Hematopoietic multipotent progenitor cell (in vitro differentiated cells): Measurements from ENCODE around the gene CRYGA. TPM values are rescaled to one million over a fixed set of nuclear protein-coding genes. Genes with fewer than 3 reads are reported as not detected.
A peak's percentile ranks its signal among the peaks of the same experiment; 100 is the strongest.

Source experiments
- DNase-seq, 3 donors: peaks; one replicate each; pipeline ENCODE4 v3.0.0-alpha.2; 2011 to 2015; ENCODE audit warnings: low read depth in 2 of 3, low spot score in 2 of 3
- total RNA-seq: library from RNA; depleted of rRNA; stranded (reverse); fragments of >200 nt; gene quantifications from one replicate; pipeline ENCODE4 v1.2.3, GENCODE V29; 2012

CRYGA gene, protein sequence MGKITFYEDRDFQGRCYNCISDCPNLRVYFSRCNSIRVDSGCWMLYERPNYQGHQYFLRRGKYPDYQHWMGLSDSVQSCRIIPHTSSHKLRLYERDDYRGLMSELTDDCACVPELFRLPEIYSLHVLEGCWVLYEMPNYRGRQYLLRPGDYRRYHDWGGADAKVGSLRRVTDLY
- not detected for total RNA-seq

DNA sequence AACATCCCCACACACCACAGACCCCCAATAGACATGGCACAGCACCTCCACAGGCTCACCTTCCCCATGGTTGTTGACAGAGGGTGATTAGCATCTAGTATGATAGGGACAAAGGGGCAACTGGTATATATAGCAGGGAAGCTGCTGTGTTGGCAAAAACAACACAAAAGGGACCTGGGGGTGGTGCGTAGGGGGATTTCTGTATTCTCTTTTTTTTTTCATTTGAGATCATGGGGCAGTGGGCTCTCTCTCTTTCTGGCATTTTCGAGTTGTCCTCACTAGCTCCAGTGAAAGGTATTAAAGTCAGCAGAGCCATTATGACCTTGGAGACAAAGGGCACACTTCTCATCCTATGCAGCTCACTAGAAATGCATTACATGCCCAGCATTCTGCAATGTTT, at the start of gene CRYGA:
Gene CRYGA, minus strand, starts transcription at position 101 of the 400 bp plus-strand sequence. Its CDS starts 33 bp downstream, at position 68.
- DNase-seq, result no peak

DNA sequence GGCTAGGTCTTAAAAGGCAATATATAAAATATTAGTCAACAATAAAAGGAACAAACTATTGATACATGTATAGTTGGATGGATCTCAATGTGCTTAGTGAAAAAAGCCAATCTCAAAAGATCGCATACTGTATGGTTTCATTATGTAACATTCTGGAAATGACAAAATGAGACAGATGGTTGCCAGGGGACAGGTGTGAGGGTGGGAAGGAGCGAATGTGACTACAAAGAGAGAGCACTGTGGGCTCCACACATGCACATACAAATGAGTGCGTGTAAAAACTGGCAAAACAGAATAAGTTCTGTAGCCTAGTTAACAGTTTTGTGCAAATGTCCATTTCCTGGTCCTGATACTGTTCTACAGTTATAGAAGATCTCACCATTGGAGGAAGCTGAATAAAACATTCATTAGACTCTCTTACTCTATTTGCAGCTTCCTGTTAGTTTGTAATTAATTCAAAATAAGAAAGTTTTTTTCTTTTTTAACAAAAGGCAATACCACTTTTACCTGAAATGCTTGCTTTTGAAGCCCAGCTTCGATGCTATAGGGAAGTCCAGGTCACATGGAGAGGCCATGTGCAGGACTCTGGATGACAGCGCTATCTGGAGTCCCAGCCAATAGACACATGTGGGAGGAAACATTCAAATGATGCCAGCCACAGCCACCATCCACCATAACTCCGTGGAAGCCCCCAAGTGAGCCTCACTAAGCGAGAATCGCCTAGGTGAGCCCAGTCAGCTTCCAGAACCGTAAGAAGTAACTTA, 47.5 kb upstream of the CRYGA start:
- DNase-seq, result no peak

DNA sequence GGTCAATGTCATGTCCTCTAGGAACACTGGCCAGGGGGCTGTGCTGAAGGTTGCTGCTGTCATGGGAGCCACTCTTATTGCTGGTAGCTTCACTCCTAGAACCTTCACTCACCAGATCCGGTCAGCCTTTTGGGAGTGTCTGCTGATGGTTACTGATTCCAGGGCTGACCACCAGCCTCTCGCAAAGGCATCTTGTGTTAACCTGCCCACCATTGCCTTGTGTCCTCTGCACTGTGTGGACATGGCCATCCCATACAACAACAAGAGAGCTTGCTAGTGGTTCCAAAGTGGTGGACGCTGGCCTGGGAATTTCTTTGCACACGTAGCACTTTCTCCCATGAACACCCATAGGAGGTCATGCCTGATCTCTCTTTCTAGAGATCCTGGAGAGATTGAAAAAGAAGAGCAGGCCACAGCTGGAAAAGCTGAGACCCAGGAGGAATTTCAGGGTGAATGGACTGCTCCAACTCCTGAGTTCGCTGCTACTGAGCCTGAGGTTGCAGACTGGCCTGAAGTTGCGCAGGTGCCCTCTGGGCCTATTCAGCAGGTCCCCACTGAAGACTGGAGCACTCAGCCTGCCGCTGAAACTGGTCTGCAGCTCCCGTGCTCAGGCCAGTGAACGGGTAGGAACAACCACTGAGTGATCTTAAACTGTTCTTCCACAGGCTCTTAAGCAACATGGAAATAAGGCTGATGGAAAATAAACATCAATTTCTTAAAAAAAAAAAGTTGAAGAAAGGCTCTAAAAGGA, 45.1 kb upstream of the CRYGA start:
- no peak for DNase-seq

DNA sequence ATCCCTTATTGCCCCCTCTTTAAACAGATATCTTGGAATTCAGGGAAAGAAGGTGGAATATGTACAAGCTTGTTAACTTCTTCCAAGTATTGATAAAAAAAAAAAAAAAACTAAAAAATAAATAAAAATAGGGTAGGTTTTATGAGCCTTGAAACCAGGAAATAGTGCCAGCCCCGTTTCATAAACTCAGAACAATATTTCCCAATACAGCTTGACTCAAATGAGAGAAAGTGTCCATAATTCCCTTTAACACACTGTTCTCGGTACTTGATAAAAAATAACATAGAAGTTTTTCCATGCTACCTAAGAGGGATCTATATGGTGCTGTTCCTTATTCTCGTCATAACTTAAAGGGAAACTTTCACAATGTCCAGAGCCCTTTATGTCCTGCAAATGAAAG, 44.4 kb upstream of the CRYGA start:
- DNase-seq, result no peak

DNA sequence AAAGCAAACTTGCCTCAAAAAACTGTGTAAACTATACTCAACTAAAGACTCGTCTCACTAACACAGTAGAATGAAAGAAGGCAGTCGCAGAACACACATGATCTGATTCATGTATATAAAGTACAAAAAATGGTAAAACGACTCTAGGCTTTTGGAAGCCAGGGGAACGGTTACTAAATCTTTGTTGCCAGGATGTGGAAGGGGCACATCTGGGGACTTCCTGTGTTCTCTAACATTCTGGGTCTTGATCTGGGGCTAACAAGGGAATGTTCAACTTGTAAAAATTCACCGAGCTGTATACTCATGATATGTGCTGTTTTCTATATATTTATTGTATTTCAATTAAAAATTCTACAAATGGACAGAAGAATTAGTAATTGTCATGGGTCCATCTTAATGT, 40.8 kb upstream of the CRYGA start:
- DNase-seq, result peak in 1 of 3 donors; percentile 18

DNA sequence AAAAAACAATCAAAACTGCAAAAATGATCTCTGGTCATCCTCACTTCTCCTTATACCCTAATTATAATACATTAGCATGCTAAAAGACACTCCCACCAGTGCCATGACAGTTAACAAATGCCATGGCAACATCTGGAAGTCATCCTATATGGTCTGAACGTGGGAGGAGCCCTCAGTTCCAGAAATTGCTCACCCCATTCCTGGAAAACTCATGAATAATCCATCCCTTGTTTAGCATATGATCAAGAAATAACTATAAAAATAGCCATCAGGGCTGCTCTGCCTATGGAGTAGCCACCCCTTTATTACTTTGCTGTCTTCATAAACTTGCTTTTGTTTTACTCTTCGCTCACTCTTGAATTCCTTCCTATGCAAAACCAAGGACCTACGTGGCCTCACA, 32.1 kb upstream of the CRYGA start:
- no peak for DNase-seq

DNA sequence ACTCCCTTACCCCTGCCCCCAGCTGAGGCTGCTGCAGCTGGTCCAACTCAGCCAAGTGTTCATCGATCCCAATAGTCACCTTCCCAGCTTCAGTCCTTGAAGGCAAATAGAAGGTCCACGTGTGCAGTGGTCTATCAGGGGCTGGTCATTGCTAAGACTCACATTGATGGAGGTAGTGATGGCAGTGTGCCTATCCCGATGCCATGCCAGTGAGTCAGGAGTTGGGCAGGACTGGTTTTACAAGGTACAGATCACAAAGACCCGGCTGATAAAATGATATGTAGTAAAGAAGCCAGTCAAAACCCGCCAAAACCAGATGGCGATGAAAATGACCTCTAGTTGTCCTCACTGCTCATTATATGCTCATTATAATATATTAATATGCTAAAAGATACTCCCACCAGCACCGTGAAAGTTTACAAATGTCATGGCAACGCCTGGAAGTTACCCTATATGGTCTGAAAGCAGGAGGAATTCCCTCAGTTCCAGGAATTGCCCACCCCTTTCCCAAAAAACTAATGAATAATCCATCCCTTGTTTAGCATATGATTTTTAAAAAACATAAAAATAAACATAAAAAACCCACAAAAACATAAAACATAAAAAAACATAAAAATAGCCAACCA, 29.3 kb upstream of the CRYGA start:
- DNase-seq, result no peak

DNA sequence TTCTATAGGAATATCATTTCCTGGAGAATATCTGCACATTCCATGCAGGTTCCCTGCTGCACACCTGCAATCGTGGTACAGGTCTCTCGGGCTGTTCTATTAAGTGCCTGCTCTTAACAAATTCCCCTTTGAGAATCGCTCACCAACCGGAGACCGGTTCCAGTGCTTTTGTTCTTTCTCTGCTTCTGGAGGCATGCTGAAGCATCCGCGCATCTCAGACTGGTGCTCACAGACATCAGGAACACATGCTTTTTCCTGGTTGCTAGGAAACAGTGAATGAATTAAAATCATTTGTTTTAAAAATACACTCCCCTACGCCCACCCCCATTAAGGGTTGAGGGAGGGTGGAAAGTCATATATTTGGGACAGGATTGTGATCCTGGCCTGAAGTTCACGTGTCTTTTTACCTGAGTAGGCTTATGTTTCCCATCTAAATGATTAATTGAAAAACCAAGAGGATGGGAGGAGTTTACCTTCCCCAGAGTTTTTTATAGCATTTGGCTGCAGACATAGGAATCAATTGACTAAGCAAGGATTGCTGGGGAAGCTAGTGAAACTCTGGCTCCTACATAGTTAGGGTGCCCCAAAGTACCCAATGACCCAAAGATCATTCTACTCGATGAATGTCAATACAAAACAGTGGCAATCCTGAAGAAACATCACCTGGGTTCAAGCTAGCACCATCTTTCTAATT, 26.6 kb upstream of the CRYGA start, which contains the start of gene C2orf80:
Gene C2orf80, minus strand, starts transcription at position 221 of the 694 bp plus-strand sequence. CDS start 3,044 bp downstream, outside the sequence.
- DNase-seq, result no peak

DNA sequence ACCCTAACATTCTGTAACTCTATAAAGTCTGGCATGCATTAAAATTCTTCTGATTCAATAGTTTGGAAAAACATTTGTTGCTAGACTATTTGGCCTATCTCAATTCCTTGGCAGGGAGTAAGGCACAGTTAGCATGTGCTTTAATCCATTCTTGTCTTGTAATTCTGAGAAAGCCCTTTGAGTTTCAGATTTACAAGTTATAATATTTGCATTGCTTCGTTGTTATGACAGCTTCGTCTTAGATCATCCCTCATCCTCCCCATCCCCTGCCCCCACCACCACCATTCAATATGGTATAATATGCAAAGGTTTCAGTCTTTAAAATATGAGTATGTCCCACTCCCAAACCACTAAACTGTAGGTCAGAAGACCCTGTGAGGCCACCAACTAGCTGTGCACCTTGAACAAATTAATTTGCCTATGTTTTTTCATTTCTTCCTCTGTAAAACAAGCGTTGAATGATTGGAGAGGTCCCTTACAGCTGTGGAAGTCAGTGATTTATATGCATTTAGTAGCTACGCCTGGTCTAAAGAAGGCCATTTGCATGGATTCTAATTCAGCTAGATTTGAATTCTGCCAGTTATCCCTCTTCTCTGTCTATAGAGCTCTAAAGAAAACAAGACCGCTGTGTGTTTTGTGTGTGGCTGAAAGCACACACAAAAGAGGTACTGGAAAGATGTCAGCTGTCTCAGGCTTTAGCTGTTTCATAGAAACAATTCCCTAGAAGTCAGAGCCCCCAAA, 25.9 kb upstream of the CRYGA start:
- no peak for DNase-seq

DNA sequence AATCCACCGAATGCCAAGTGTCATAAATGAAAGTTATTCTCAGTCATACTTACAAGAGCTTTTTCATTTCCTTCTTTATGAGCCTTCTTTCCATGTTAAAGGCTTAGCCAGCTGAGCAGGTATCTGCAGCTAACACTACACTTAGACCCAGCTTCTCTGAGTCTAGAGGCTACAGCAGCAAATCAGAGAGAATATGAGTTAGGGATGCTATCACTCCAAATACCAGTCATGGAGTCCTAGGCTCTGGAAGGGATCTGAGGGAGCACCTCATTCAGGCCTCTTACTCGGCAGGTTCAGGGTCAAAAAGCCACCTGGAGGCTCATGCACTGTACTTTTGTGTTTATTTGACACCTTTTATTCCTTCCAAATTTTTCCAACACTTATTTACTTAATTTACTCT, 23.5 kb upstream of the CRYGA start:
- DNase-seq, result no peak

DNA sequence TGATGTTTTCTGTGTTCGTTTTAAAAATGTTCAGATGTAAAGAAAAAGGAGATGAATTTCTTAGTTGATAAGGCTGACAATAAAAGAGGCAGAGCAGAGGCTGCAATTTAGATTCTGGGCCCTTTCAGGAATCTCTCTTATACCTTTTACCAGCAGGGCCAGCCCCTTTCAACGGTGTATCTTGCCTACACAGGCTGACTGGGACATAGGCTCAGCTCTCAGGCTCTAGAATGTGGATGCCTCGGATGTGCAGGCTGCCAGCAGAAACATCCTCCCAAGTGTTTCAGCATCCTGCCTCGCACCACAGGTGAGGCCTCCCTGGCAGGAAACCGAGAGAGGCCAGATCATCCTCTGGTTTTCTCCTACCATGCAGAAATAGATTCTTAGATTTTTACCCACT, 23.1 kb upstream of the CRYGA start:
- DNase-seq, result no peak

DNA sequence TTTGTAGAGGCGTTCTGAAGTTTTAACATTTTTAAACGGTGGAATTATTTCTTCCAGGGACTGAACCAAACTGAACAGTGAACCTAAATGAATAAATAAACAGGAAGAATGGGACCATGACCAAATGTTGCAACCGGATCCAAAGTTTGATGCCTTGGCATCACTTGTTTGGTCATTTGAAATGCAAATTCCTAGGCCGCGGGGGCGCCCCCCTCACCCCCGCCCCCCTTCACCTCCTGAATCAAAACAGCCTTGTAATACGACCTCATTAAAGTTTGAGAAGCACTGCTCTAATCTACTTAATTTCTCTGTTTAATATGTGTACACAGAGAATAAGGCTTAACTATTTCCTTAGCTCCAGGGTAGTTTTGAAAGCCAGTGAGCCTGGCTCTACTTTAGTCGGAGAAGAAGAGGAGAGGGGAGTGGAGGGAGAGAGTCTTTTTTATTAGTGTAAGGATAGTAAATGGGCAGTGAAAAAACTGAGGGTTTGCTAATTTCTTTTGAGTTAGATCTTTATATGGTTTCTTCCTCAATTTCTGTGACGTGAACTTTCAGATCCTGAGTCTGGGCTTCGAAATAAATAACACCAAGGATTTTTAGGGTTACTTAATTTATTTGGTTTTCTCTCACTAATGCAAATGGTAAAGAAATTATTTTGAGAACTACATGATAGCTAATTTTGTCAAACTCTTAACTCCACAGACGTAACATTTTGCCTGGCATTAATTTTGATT, 20.8 kb upstream of the CRYGA start:
- no peak for DNase-seq

DNA sequence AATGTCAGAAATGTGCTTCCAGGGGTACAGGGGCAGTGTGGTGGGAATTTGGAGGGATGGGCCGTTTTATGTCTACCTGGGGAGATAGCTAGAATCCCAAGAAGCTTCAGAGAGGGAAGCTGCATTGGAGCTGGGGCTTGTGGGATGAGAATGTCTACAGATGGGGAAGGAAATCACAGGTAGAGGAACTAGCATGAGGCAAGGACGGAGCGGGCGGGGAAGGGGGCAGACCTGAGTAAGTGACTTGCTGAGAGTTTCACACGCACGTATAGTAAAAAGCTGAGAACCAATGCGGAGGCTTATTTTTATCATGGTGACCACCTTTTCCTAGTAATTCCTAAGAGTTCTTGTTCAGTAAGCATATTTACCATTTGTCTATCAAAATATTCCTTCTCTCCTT, 20.1 kb upstream of the CRYGA start:
- DNase-seq, result peak in 1 of 3 donors; percentile 14

DNA sequence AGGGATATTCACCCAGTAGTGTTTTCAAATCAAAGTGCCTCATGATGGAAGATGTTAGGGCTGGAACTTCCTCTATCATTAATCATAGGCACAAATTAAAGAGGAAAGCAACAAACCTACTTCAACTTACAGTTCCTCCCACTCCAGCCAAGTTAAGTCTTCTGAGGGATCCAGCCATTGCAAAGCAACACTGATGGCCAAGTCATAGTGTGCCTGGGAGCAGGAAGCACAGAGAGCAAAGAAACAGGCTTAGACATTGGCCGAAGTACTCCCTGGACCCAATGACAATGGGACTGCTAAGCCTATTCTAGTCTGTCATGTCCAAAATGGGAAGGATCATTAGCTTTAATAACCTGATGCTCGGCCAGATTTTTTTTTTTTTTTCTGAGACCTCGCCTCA, 19.4 kb upstream of the CRYGA start:
- no peak for DNase-seq

DNA sequence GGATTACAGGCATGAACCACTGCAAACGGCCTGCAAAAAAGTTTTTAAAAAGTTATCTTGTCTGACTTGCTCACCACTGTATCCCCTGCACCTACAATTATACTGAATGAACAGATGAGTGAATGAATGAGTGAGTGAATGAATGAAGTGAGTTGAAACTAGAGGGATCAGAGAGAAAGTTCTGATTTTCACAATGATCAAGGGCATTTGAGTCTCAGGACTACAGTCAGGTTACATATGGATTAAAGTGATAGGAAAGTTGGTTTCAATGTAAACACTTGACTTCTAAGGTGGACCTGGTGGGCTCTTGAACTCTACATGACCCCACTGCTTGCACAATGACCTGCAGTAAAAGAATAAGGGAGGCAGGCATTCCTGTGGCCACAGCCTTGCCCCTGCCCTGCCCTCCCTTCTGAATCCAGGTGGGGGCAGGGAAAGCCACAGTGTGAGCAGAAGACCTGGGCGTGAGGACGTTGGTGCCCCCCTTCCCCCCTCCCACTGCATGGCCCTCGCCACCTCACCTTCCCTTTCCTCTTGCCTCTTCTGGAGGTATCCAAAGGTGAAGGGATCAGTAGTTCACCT, 15.7 kb upstream of the CRYGA start:
- no peak for DNase-seq

DNA sequence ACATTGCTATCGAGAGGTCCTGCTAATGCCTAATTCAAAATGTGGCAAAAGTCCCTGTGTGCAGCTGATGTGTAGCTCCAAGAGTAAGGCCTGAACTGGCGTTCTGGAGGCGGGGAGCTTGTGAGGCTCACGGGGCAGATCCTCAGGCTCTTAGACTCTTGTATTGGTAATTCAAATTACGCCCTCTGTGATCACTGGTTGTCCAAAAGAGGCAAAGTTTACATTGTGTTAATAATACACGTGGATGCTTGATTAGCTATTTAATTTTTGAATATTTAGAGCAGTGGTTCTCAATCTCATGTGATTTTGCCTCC, 12.4 kb upstream of the CRYGA start:
- DNase-seq, result no peak

DNA sequence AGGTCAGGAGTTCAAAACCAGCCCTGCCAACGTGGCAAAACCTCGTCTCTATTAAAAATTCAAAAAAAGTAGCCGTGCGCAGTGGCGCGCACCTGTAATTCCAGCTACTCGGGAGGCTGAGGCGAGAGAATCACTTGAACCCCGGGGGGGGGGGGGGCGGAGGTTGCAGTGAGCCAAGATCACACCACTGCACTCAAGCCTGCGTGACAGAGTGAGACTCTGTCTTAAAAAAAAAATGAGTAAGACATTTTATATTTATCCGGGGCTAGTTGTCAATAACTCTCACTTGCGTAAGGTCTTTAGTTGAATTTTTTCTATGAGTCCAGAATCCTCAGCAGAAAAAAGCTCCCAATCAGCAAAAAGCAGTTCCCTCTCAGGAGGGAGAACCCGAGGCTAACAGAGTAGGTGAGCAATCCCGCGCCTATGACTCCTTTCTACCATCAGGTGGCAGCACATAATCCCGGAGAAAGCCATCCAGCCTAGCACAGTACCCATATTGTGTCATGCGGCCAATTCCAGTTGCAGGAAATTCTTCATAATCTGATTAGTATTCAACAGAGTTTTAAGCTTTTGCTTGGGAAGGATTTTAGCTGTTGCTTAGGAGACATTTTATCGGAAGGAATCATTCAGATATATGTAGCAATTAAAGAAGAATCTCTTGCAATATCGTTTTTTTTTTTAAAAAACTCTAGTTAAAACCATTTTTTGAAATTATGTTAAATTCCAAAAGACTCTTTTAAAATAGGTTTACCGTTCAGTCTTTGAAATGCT, 11.9 kb upstream of the CRYGA start:
- peak; percentile 9 to 81 (median 79) for DNase-seq

DNA sequence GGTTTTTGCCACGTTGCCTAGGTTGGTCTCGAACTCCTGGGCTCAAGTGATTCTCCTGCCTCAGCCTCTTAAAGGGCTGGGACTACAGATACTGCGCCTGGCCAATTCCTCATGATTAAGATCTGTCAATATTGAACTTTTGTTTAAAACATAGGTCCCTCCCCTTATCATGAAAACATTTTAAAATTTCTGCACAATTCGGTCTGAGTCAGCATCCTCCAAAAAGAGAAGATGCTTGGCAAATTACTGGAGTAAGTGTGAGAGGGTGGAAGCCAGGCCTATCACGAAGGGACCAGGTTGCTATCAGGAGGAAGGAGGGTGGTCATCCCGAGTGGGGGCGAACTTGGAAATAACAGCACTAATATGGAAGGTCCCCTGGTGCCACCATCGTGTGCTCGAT, 10.8 kb upstream of the CRYGA start:
- DNase-seq, result no peak
